Measurements from ENCODE around the gene VPS37B. TPM values are rescaled to one million over a fixed set of nuclear protein-coding genes. Genes with fewer than 3 reads are reported as not detected.

Gene VPS37B
- total RNA-seq, 1 experiment from 2014 or later, result 18.1 TPM

DNA sequence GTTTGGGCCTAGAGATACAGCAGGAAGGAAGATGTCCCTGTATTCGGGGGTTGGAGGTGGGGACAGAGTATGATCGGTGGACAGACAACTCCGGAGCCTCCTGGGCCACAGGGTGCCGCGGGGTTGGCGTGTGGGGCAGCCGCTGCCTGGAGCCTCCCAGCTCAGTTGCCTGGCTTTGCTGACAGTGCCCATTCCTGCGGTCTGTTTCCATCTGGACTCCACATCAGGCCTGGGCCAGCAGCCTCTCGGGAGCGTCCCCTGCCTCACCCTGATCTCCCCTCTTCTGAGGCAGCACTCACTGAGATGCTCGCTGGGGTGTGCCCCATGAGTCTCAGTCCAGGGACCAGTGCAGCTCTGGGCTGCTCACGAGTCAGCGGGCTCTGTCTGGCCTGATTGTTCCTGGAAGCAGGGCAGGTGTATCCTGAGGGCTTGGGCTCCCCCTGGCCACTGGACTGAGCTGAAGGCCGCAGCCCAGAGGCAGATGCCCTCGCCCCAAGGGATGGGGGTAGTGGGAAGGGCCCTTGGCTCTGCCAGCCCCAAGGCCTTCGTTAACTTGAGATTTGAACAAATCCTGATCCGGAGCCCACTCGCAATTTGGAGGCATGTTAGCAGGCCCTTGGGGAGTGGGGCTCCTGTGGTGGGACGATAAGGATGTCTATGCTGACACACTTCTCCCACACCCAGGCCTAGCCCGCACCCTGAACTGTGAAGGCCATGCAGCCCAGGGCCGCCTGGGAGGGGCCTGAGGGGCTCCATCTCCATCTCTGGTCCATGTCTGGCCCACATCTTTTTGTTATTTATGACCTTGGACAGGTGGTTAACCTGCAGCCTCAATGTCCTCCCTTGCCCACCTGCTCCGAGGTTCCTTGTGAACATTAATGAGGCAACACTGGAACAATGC is 53.2 kb downstream of the VPS37B start:
- DNase-seq (ENCODE audit: low spot score) (no peak), ATAC-seq (no peak)
- Mint-ChIP-seq H3K27me3 (ENCODE audit: low read depth) (peaks cover 18% of the 10 kb centered on the region), H3K27ac (peak overlapping the region; percentile 70), H3K4me1 (peaks cover 25% of the 10 kb centered on the region), H3K9me3 (no peaks in the 10 kb centered on the region; the same call in 1 of the 2 replicates), H3K36me3 (peaks cover 3% of the 10 kb centered on the region; the same call in 1 of the 2 replicates), H3K4me3 (no peak overlapping the region)
- ChIA-PET CTCF (interaction anchor here (1.0 to 4.2 kb wide), 5 partner anchors 18 to 48 kb away, joined by 3 to 19 read pairs (median 8); no protein-coding TSS in a partner anchor), POLR2A (interaction anchor here (0.9 kb wide), 1 partner anchor 22 kb away, joined by 3 read pairs; no protein-coding TSS in a partner anchor)
- TF ChIP-seq GABPB1 (CRISPR knock-in tag; IDR thresholded peaks at IDR 0.05), result no peak
- TF ChIP-seq NFATC4 (CRISPR knock-in tag; IDR thresholded peaks at IDR 0.05), result no peak
- no peak for TF ChIP-seq OVOL2 (CRISPR knock-in tag; IDR thresholded peaks at IDR 0.05; ENCODE audit: borderline replicate concordance)
- TF ChIP-seq ZBTB21 (CRISPR knock-in tag; IDR thresholded peaks at IDR 0.05; ENCODE audit: borderline replicate concordance), result no peak
- TF ChIP-seq SMAD3 (CRISPR knock-in tag; IDR thresholded peaks at IDR 0.05; ENCODE audit: borderline replicate concordance), result no peak
- TF ChIP-seq, protein P1, sequence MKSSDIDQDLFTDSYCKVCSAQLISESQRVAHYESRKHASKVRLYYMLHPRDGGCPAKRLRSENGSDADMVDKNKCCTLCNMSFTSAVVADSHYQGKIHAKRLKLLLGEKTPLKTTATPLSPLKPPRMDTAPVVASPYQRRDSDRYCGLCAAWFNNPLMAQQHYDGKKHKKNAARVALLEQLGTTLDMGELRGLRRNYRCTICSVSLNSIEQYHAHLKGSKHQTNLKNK (CRISPR knock-in tag; IDR thresholded peaks at IDR 0.05), result no peak
- TF ChIP-seq, protein P2, sequence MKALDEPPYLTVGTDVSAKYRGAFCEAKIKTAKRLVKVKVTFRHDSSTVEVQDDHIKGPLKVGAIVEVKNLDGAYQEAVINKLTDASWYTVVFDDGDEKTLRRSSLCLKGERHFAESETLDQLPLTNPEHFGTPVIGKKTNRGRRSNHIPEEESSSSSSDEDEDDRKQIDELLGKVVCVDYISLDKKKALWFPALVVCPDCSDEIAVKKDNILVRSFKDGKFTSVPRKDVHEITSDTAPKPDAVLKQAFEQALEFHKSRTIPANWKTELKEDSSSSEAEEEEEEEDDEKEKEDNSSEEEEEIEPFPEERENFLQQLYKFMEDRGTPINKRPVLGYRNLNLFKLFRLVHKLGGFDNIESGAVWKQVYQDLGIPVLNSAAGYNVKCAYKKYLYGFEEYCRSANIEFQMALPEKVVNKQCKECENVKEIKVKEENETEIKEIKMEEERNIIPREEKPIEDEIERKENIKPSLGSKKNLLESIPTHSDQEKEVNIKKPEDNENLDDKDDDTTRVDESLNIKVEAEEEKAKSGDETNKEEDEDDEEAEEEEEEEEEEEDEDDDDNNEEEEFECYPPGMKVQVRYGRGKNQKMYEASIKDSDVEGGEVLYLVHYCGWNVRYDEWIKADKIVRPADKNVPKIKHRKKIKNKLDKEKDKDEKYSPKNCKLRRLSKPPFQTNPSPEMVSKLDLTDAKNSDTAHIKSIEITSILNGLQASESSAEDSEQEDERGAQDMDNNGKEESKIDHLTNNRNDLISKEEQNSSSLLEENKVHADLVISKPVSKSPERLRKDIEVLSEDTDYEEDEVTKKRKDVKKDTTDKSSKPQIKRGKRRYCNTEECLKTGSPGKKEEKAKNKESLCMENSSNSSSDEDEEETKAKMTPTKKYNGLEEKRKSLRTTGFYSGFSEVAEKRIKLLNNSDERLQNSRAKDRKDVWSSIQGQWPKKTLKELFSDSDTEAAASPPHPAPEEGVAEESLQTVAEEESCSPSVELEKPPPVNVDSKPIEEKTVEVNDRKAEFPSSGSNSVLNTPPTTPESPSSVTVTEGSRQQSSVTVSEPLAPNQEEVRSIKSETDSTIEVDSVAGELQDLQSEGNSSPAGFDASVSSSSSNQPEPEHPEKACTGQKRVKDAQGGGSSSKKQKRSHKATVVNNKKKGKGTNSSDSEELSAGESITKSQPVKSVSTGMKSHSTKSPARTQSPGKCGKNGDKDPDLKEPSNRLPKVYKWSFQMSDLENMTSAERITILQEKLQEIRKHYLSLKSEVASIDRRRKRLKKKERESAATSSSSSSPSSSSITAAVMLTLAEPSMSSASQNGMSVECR (CRISPR knock-in tag; IDR thresholded peaks at IDR 0.05; ENCODE audit: borderline replicate concordance), result no peak
- no peak for TF ChIP-seq ZNF425 (CRISPR knock-in tag; conservative IDR thresholded peaks at IDR 0.05)
- no peak for TF ChIP-seq ZNF263 (CRISPR knock-in tag; IDR thresholded peaks at IDR 0.05; ENCODE audit: low read depth)
- no peak for TF ChIP-seq USF2 (CRISPR knock-in tag; IDR thresholded peaks at IDR 0.05)
- TF ChIP-seq ATF1 (CRISPR knock-in tag; IDR thresholded peaks at IDR 0.05), result no peak
- TF ChIP-seq, protein P3, sequence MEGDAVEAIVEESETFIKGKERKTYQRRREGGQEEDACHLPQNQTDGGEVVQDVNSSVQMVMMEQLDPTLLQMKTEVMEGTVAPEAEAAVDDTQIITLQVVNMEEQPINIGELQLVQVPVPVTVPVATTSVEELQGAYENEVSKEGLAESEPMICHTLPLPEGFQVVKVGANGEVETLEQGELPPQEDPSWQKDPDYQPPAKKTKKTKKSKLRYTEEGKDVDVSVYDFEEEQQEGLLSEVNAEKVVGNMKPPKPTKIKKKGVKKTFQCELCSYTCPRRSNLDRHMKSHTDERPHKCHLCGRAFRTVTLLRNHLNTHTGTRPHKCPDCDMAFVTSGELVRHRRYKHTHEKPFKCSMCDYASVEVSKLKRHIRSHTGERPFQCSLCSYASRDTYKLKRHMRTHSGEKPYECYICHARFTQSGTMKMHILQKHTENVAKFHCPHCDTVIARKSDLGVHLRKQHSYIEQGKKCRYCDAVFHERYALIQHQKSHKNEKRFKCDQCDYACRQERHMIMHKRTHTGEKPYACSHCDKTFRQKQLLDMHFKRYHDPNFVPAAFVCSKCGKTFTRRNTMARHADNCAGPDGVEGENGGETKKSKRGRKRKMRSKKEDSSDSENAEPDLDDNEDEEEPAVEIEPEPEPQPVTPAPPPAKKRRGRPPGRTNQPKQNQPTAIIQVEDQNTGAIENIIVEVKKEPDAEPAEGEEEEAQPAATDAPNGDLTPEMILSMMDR (IDR thresholded peaks at IDR 0.05), result no peak
- TF ChIP-seq, protein P4, sequence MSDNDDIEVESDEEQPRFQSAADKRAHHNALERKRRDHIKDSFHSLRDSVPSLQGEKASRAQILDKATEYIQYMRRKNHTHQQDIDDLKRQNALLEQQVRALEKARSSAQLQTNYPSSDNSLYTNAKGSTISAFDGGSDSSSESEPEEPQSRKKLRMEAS (CRISPR knock-in tag; IDR thresholded peaks at IDR 0.05), result no peak
